GM21515 (cell line): Measurements from ENCODE around the gene CMTM4.
A peak's percentile ranks its signal among the peaks of the same experiment; 100 is the strongest.

ENCODE experiments used
- ATAC-seq: cut with Tn5 transposase; IDR thresholded peaks from one replicate; pipeline ENCODE4 v1.9.1; 2021; ENCODE audit not compliant: unreplicated experiment

The CMTM4 gene

DNA sequence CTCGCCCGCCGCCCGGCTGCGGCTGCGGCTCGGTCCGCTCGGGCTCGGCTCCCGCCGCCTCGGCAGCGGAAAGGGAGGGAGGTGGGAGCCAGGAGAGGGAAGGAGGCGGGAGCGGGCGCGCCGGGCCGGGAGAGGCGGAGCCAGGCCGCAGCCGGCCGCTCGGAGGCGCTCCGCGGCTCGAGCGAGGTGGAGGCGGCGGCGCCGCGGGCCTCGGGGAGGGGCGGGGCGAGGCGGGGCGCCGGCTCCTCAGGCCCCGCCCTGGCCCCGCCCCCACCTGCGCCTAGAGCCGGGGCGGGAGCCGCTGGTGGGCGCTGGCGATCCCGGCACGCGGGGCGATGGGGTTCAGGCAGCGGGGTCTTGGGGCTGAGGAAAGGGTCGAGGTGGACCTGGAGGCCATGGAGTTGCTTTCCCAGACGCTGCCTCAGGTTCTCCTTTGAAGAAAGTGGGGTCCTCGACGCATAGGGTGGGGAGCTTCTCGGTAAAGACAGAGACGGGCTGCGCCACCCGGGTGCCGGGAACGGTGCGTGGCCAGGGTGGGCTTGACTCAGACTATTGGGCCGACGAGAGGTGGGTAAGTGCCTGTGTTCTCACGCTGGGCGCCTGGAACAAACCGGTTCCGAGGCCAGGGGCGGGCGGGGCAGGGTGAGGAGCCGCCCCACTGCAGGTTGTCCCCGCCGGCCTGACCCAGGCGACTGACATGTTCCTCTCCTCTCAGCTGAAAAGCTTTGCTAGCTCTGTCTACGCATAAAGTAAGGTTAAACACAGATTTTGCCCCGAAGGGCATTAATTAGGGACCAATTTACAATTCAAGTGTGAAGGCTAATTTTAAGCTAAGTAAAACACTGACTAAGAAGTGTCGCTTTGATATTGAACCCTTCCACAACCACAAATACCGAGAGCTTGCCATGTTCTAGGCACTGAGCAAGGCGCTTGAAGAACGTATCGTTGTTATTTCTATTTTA lies at the start of gene CMTM4:
Gene CMTM4, minus strand, starts transcription at position 75 of the 962 bp plus-strand sequence. CDS start 218 bp downstream, outside the sequence.
- ATAC-seq, result peak; percentile 90

GRCh38 chr16:66746048-66746447 lies 49.5 kb upstream of the CMTM4 start:
- no peak for ATAC-seq

DNA sequence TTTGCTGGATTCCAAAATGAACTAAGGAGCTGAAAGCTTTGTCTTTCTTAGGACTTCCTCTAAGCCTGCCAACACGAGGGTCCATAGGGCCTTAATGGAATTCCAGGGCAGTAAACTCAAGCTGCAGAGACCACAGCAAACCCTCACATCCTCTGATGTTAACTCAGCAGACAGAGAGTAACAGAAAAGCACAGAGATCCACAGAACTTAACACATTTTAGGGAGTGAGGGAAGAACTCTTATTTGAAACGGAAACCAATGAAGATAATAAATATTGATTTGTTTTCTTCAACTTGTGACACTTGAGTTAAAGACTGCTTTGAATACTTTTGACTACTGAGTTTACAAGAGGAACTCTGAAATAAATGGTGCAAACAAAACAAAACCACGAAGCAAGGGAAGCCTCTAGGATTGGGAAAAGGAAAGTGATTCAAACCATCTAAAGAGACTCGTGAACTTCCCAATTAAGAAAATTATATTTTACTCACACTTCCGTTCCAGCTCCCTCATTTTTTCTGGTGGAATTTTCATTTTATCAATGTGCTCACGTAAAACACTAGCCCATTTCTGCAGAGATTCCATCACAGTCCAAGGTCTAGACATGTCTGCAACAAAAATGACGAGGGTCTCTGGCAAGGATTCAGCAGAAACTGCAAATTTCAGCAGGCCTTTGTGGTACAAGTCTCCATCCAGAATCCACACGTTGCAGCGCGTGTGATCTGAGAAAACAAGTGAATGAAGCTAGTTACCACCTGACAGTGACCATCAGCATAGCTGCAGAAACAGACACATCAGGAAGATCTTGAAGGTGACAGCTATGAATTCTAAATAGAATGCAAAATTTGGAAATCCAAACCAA lies 45.6 kb upstream of the CMTM4 start:
- ATAC-seq, result no peak

GRCh38 chr16:66741169-66741900 lies 44.8 kb upstream of the CMTM4 start:
- no peak for ATAC-seq

GRCh38 chr16:66740533-66740932 lies 44.0 kb upstream of the CMTM4 start:
- ATAC-seq, result no peak

DNA sequence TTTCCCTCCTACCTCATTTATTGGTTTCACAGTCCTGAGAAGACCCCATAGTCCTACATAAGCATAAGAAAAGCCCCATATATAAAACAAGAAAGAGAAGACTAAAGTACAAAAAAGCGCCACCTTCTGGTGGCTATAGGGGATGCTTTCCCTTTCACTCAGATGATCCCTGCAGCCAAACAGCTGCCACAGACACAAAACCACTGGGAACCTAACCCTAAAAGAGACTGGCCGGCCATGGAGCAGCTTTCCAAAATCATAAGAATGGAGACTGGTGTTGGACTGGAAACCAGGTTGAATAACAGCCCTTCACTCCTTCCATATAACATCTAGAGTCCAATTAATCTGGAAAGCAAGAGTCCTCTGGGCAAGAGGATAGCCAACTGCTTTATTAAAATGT lies 43.5 kb upstream of the CMTM4 start:
- no peak for ATAC-seq

GRCh38 chr16:66735891-66736290 lies 39.3 kb upstream of the CMTM4 start:
- ATAC-seq, result no peak

DNA sequence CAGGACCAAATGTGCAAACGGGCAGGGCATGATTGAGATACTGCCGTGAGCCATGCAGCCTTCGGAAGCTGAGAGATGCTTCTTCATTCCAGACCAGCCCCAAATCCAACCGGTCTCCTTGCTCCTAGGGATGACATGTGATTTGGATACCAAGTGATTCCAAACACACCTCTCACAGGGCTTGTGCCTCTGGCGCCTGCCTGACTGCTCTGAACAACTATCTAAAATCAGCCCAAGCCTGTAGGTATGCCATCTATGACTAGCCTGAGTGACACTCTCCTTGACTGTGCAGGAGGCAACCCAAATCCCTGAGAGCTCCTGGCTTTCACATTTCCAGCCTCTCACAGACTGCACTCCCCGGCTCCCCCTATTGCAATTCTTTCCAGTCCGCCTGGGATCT lies 34.6 kb upstream of the CMTM4 start:
- ATAC-seq, result no peak

DNA sequence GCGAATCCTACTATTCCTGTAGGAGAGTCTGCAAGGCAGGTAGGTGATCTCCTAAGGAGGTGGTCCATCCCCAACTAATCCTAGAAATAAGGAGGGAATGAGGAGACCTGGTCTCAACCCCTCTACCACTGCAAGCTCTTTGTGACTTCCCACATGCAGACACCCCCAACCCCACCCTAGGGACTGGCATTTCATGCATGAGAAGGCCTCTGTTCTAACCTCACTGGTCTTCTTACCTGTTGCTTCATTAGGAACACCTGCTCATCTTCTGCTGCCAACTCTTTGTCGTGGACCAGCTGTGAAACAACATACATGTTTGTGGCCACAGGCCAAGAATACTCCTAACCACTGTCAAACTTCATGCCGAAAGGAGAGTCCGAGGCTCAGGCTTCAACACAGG lies 32.3 kb upstream of the CMTM4 start:
- ATAC-seq, result no peak

GRCh38 chr16:66728117-66728787 lies 31.7 kb upstream of the CMTM4 start:
- ATAC-seq, result no peak

DNA sequence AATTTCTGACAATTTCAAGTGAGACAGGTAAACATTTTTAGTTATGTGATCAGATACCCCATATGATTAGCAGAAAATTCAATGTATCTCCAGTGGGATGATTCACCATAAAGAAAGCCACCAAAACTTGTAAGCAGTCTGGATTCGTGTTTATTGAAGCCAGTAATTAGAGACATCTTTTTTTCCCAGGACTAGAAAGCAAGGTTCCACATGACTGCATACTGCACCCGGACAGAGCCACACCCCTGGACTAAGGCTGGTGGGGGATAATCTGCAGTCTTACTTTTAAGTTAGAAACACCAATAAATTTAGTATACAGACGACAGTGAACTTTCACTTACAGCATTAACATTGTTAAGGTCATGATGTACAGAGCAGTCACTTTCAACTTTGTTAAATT lies 24.2 kb upstream of the CMTM4 start:
- no peak for ATAC-seq

DNA sequence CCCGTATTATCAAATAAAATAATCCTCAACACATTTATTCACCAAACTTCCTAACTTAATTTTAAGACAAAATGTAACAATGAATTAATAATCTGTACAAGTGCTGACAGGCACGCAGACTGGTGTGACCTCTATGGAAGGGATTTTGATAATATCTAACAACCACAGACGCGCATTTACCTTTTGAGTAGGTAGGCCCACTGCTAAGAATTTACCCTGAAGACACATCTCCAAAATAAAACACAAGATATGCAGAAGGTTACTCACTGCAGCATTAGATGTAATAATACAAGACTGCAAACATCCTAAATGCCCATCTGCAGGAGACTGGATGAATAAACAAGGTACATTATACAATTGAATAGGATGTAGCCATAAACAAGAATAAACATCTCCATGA lies 22.7 kb upstream of the CMTM4 start:
- no peak for ATAC-seq

GRCh38 chr16:66717776-66718175 lies 21.2 kb upstream of the CMTM4 start:
- no peak for ATAC-seq

- ATAC-seq, result no peak
Observed at GRCh38 chr16:66717112-66717675, 20.7 kb upstream of the CMTM4 start.

DNA sequence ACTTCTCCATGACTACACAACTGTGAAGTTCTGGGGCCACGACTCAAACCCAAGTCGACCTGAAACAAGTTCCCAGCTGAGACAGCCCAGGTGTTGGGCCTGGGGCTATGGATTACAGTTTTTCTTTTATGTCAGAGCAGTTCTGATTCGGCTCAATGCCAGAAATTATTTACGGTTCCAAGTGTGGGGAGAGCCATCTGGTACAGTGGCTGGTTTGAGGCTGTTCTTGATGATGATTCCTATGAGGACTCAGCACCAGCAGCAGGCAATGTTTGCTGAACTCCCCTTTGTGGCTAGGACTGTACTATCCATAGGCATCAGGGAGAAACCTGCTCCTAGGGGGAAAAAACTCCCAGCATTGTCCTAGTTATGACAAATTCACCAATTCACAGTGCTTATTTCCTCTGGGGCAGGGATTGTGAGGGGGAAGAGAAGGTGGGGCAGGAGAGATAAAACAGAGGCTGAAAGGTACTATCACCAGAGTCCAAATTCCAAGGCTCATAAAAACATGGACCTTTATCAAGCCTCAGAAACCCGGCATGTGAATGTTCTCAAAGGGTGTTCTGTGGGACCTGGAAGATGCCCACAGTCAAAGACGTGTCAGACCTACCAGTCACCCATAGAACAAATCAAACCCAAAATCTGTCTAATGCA lies 18.2 kb upstream of the CMTM4 start:
- no peak for ATAC-seq

DNA sequence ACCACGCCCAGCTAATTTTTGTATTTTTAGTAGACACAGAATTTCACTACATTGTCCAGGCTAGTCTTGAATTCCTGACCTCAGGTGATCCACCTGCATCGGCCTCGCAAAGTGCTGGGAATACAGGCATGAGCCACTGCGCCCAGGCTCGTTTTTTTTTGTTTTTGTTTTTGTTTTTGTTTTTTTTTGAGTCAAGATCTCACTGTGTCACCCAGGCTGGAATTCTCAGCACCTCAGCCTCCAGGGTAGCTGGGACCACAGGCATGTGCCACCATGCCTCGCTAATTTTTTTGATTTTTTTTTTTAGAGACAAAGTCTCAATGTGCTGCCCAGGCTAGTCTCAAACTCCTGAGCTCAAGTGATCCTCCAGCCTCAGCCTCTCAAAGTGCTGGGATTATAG lies 17.5 kb upstream of the CMTM4 start:
- ATAC-seq, result no peak

GRCh38 chr16:66713076-66713475 lies 16.5 kb upstream of the CMTM4 start:
- ATAC-seq, result no peak

DNA sequence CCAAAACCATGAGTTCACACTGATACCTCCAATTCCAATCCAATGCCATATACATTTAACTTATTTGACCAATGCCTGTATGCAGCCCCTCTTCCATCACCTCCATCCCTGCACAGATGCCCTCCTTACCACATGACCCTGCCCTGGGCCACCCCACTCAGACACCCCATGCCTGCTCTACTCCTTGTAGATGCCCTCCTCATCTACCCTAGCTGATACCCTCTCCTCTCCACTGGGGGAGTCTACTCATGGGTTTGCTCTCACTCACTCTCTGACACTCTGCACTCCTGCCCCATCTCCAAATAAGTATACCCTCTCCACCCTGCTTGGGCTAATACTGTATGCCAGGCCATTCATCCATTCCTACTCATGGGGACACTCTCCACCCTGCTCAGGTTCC lies 16.0 kb upstream of the CMTM4 start:
- ATAC-seq, result no peak

- ATAC-seq, result no peak
Observed at GRCh38 chr16:66711581-66711980, 15.0 kb upstream of the CMTM4 start.

DNA sequence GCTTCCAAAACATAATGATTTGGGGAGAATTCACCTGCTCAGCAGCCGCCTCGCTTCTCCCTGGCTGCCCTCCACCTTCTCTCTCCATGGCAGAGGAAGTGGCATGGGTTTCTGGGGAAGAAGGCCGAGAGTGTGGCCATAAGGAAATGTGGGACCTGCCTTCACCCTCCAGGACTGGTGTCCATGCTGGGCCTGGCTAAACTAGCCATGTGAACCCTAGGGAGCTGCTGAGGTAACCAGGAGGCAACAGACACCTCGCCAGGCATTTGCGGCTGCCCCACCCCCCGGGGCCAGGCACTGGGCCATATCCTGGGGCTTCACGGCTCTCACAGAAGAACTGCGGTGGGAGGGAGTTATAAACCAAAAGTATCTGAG lies 9.9 kb upstream of the CMTM4 start:
- no peak for ATAC-seq
